ENCODE results near the gene C11orf97.
"Not testable (repeated sequence)": the region's sequence is repeated elsewhere in the genome, so short reads cannot be mapped to it uniquely, and the experiment has no call there.

GRCh38 chr11:94572975-94573374 is 60.7 kb downstream of the C11orf97 start:
- not testable (repeated sequence) for TF ChIP-seq POLR2A, CTCF (IDR thresholded peaks at IDR 0.05)
